HepG2 (cell line): ENCODE results near the gene PTPRM. TPM values are rescaled to one million over a fixed set of nuclear protein-coding genes. Genes with fewer than 3 reads are reported as not detected.

Source experiments
- ATAC-seq: fragments of 200-7000 bp; cut with Tn5 transposase; 3 replicates; pipeline ENCODE4 v1.9.1; 2020; ENCODE audit warnings: mild to moderate bottlenecking, moderate library complexity
- BruUV-seq: library from RNA; stranded (reverse); fragments of 400-500 nt; replicated peaks from 2 replicates; lab custom pipeline; 2021; lab: Mats Ljungman, UMichigan
- CTCF ChIA-PET: fragments of 300-600 bp; formaldehyde crosslinking; extraction: SDS; loops from one replicate; lab custom pipeline; 2021; ENCODE audit warnings: low total read pairs, inconsistent platforms, low intra/inter-chr PET ratio; lab: Yijun Ruan, JAX
- POLR2A ChIA-PET: fragments of 350-600 bp; sonication (Branson Sonifier 250); formaldehyde crosslinking; loops from one replicate; lab custom pipeline; 2020; ENCODE audit warnings: antibody characterized with exemption, inconsistent platforms; lab: Yijun Ruan, JAX
- DNase-seq: peaks from one replicate; pipeline ENCODE4 v3.0.0-alpha.2; 2015; ENCODE audit warnings: low spot score
- FAIRE-seq: peaks from 3 replicates; lab custom pipeline; 2011; peaks lifted over from hg19 to GRCh38; lab: Jason Lieb, UNC
- H2AFZ ChIP-seq: one replicate; pipeline ENCODE4 v1.6.1; 2011; ENCODE audit warnings: low read length, inconsistent platforms
- H3K27ac ChIP-seq: fragments of 300-600 bp; 3 replicates; pipeline ENCODE4 v1.8.0; 2011; ENCODE audit warnings: mixed run types, mild to moderate bottlenecking, mixed read lengths, low read length, inconsistent platforms; ENCODE audit not compliant: insufficient read depth; ENCODE audit errors: extremely low read length
- H3K27me3 ChIP-seq, 2 experiments: fragments of 200-600 bp in 1 of 2; 2 replicates in 1 of 2; 3 replicates in 1 of 2; pipeline versions ENCODE4 v1.6.0 to v1.8.0; 2011; ENCODE audit warnings: low read length in 2 of 2, mild to moderate bottlenecking in 2 of 2, moderate library complexity in 2 of 2, inconsistent platforms in 1 of 2; ENCODE audit not compliant: insufficient read depth in 2 of 2, control insufficient read depth in 1 of 2
- H3K36me3 ChIP-seq, 2 experiments: fragments of 200-600 bp in 1 of 2; replicated peaks in 1 of 2; 2 replicates in 1 of 2; 3 replicates in 1 of 2; pipeline versions ENCODE4 v1.5.1 to v1.8.0; 2011; ENCODE audit warnings: low read length in 2 of 2, inconsistent platforms in 1 of 2; ENCODE audit not compliant: insufficient read depth in 2 of 2, control insufficient read depth in 1 of 2
- H3K4me1 ChIP-seq: 2 replicates; pipeline ENCODE4 v1.5.1; 2012; ENCODE audit warnings: low read length, inconsistent platforms; ENCODE audit not compliant: insufficient read depth
- H3K4me2 ChIP-seq: 2 replicates; pipeline ENCODE4 v1.6.0; 2011; ENCODE audit warnings: low read depth, low read length, inconsistent platforms
- H3K4me3 ChIP-seq, 3 experiments: fragments of 200-600 bp in 1 of 3; sonication (generic), shearing (Covaris generic) in 1 of 3; replicated peaks in 1 of 3; 2 replicates each; pipeline ENCODE4 v1.5.1; 2011 to 2016; ENCODE audit warnings: low read length in 3 of 3, inconsistent platforms in 2 of 3, low read depth in 2 of 3, mild to moderate bottlenecking in 2 of 3, control low read depth in 1 of 3, mixed read lengths in 1 of 3; ENCODE audit not compliant: insufficient read depth in 1 of 3
- H3K79me2 ChIP-seq: one replicate; pipeline ENCODE4 v1.6.1; 2011; ENCODE audit warnings: low read length, inconsistent platforms; ENCODE audit not compliant: insufficient read depth
- H3K9ac ChIP-seq: 2 replicates; pipeline ENCODE4 v1.6.0; 2011; ENCODE audit warnings: mild to moderate bottlenecking, low read depth, low read length, inconsistent platforms; ENCODE audit not compliant: insufficient read depth
- H3K9me3 ChIP-seq: 2 replicates; pipeline ENCODE4 v1.5.1; 2012; ENCODE audit warnings: mild to moderate bottlenecking, low read length
- H4K20me1 ChIP-seq: 2 replicates; pipeline ENCODE4 v1.6.0; 2011; ENCODE audit warnings: inconsistent platforms, mild to moderate bottlenecking, low read length, moderate library complexity; ENCODE audit not compliant: insufficient read depth
- KDM2A ChIP-seq: sonication (generic); formaldehyde crosslinking; IDR thresholded peaks from 2 replicates; pipeline ENCODE4 v1.4.0; 2020; ENCODE audit warnings: low read depth, missing genetic modification reagents, borderline replicate concordance
- KLF13 ChIP-seq: sonication (generic); formaldehyde crosslinking; IDR thresholded peaks from 2 replicates; pipeline ENCODE4 v1.4.0; 2020; ENCODE audit warnings: mild to moderate bottlenecking, missing genetic modification reagents
- NFIC ChIP-seq: IDR thresholded peaks from 2 replicates; pipeline ENCODE4 v1.6.1; 2012; ENCODE audit warnings: mild to moderate bottlenecking, low read length, inconsistent platforms
- NFYB ChIP-seq: sonication (generic); formaldehyde crosslinking; IDR thresholded peaks from 2 replicates; pipeline ENCODE4 v1.4.0; 2020; ENCODE audit warnings: missing genetic modification reagents
- PHF8 ChIP-seq: sonication (generic); formaldehyde crosslinking; IDR thresholded peaks from 2 replicates; pipeline ENCODE4 v1.5.0; 2020; ENCODE audit warnings: missing genetic modification reagents
- WGBS: methylation state at CpG from one replicate; pipeline ENCODE4 v1.1.6; 2017; ENCODE audit warnings: low lambda C conversion rate; 5-methylcytosine and 5-hydroxymethylcytosine counted together
- in situ Hi-C: cut with HindIII; loops from 2 replicates; pipeline ENCODE4 v1.10.0; 2017; ENCODE audit warnings: low pct_unique_long_range_greater_than_20kb; ENCODE audit not compliant: extremely low pct_ligation_motif_present
- intact Hi-C: fragments of 100-400 bp; cut with micrococcal nuclease; formaldehyde crosslinking; loops from one replicate; pipeline ENCODE4 v1.10.0; 2022; ENCODE audit not compliant: unreplicated experiment
- polyA plus RNA-seq, 8 experiments: library from polyadenylated mRNA; depleted of rRNA in 3 of 8; stranded (reverse) in 7 of 8; unstranded in 1 of 8; fragments of >200 nt; fragmentation: Illumina TruSeq in 4 of 8; extraction: Trizol in 4 of 8; gene quantifications; 2 replicates each; pipeline versions ENCODE4 v1.2.1 to v1.2.3, GENCODE V29; 2011 to 2016; ENCODE audit warnings: low read depth in 4 of 8, missing spikeins in 1 of 8, mixed read lengths in 1 of 8; ENCODE audit not compliant: insufficient read depth in 1 of 8
- total RNA-seq, 5 experiments: library from RNA; depleted of rRNA; stranded (reverse); fragments of >200 nt; fragmentation: Illumina TruSeq; extraction: Trizol; gene quantifications; 2 replicates each; pipeline ENCODE4 v1.2.3, GENCODE V29; 2016; ENCODE audit warnings: low read depth in 1 of 5
- TF ChIP-seq, protein P1 (sequence below): sonication (generic); formaldehyde crosslinking; IDR thresholded peaks from 2 replicates; pipeline ENCODE4 v1.4.0; 2020; ENCODE audit warnings: missing genetic modification reagents, borderline replicate concordance
- TF ChIP-seq, protein P2 (sequence below): sonication (generic); formaldehyde crosslinking; IDR thresholded peaks from 2 replicates; pipeline ENCODE4 v1.5.0; 2020; ENCODE audit warnings: missing genetic modification reagents
- TF ChIP-seq, protein P3 (sequence below): fragments of 450-650 bp; IDR thresholded peaks from 2 replicates; pipeline ENCODE4 v1.6.1; 2017; ENCODE audit warnings: mild to moderate bottlenecking

The PTPRM gene
- total and polyA plus RNA-seq, 2 of the 13 experiments (the other 11 are each of a cell fraction or from before 2014, with no cell fraction given) = 12.6 to 108 TPM

GRCh38 chr18:8385400-8385799 lies 818.3 kb downstream of the PTPRM start (continued):
- TF ChIP-seq, protein P1, sequence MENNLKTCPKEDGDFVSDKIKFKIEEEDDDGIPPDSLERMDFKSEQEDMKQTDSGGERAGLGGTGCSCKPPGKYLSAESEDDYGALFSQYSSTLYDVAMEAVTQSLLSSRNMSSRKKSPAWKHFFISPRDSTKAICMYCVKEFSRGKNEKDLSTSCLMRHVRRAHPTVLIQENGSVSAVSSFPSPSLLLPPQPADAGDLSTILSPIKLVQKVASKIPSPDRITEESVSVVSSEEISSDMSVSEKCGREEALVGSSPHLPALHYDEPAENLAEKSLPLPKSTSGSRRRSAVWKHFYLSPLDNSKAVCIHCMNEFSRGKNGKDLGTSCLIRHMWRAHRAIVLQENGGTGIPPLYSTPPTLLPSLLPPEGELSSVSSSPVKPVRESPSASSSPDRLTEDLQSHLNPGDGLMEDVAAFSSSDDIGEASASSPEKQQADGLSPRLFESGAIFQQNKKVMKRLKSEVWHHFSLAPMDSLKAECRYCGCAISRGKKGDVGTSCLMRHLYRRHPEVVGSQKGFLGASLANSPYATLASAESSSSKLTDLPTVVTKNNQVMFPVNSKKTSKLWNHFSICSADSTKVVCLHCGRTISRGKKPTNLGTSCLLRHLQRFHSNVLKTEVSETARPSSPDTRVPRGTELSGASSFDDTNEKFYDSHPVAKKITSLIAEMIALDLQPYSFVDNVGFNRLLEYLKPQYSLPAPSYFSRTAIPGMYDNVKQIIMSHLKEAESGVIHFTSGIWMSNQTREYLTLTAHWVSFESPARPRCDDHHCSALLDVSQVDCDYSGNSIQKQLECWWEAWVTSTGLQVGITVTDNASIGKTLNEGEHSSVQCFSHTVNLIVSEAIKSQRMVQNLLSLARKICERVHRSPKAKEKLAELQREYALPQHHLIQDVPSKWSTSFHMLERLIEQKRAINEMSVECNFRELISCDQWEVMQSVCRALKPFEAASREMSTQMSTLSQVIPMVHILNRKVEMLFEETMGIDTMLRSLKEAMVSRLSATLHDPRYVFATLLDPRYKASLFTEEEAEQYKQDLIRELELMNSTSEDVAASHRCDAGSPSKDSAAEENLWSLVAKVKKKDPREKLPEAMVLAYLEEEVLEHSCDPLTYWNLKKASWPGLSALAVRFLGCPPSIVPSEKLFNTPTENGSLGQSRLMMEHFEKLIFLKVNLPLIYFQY = no peak
- TF ChIP-seq NFYB (CRISPR knock-in tag) (no peak), PHF8 (no peak)
- TF ChIP-seq, all 625 proteins: peak for 0

DNA sequence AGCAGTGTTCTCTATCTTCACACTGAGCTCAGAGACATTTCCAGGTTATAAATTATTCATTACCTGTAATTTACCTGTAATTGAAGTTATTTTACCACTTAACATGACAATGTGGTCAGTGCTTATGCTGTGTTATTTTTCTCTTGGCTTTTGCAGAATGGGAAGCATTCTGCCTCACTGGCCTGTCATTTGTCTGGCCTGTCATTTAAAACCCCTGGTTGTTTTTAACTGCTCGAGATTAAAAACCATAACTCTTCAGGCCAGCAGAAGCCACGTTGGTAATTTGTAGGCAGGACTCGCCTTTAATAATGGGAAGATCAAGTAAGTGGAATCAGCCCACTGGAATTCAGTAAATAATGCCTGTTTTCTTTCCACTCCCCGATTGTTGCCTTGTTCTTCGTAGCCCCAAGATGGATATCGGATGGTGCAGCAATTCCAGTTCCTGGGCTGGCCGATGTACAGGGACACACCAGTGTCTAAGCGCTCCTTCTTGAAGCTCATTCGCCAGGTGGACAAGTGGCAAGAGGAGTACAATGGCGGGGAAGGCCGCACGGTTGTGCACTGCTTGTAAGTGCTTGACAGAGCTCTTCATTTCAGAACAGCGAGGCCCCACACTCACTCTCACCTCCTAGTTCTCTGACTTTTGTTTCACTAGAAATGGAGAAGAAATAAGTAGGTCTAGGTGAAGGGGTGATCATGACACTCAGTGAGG lies 819.7 kb downstream of the PTPRM start:
- Histone ChIP-seq H3K36me3 (peaks cover 3 to 32% of the 10 kb centered on the region in 2 experiments; a peak in 4 of 5 replicates), H3K4me3 (no peak overlapping the region), H2AFZ (no peak overlapping the region), H3K27me3 (no peaks in the 10 kb centered on the region), H3K9ac (no peak overlapping the region), H3K9me3 (no peaks in the 10 kb centered on the region), H4K20me1 (no peaks in the 10 kb centered on the region)
- POLR2A ChIA-PET = no interaction called here
- CTCF ChIA-PET = interaction anchor here (1.4 kb wide), 1 partner anchor 303 kb away, joined by 4 read pairs; no protein-coding TSS in a partner anchor
- no TSS peak for BruUV-seq
- whole genome bisulfite sequencing = 82% methylated on average over 13 of the region's 13 CpGs
- ATAC-seq = no peak
- no peak for TF ChIP-seq KLF13 (CRISPR knock-in tag)
- TF ChIP-seq NFIC = no peak
- TF ChIP-seq, protein P2, sequence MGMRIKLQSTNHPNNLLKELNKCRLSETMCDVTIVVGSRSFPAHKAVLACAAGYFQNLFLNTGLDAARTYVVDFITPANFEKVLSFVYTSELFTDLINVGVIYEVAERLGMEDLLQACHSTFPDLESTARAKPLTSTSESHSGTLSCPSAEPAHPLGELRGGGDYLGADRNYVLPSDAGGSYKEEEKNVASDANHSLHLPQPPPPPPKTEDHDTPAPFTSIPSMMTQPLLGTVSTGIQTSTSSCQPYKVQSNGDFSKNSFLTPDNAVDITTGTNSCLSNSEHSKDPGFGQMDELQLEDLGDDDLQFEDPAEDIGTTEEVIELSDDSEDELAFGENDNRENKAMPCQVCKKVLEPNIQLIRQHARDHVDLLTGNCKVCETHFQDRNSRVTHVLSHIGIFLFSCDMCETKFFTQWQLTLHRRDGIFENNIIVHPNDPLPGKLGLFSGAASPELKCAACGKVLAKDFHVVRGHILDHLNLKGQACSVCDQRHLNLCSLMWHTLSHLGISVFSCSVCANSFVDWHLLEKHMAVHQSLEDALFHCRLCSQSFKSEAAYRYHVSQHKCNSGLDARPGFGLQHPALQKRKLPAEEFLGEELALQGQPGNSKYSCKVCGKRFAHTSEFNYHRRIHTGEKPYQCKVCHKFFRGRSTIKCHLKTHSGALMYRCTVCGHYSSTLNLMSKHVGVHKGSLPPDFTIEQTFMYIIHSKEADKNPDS (CRISPR knock-in tag) = no peak
- TF ChIP-seq, protein P3, sequence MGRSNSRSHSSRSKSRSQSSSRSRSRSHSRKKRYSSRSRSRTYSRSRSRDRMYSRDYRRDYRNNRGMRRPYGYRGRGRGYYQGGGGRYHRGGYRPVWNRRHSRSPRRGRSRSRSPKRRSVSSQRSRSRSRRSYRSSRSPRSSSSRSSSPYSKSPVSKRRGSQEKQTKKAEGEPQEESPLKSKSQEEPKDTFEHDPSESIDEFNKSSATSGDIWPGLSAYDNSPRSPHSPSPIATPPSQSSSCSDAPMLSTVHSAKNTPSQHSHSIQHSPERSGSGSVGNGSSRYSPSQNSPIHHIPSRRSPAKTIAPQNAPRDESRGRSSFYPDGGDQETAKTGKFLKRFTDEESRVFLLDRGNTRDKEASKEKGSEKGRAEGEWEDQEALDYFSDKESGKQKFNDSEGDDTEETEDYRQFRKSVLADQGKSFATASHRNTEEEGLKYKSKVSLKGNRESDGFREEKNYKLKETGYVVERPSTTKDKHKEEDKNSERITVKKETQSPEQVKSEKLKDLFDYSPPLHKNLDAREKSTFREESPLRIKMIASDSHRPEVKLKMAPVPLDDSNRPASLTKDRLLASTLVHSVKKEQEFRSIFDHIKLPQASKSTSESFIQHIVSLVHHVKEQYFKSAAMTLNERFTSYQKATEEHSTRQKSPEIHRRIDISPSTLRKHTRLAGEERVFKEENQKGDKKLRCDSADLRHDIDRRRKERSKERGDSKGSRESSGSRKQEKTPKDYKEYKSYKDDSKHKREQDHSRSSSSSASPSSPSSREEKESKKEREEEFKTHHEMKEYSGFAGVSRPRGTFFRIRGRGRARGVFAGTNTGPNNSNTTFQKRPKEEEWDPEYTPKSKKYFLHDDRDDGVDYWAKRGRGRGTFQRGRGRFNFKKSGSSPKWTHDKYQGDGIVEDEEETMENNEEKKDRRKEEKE = no peak
- no peak for TF ChIP-seq KDM2A (CRISPR knock-in tag)
- TF ChIP-seq, all 625 proteins: peak for 0
- Histone ChIP-seq H3K79me2 (no peaks in the 10 kb centered on the region), H3K27ac (no peak overlapping the region), H3K4me1 (no peaks in the 10 kb centered on the region), H3K4me2 (no peak overlapping the region)
- intact Hi-C loops = loop anchor here (10.0 kb wide), 1 partner anchor 212 kb away; no protein-coding TSS in a partner anchor
- no peak for FAIRE-seq
- in situ Hi-C loops = loop anchor here (25.0 kb wide), 1 partner anchor 1125 kb away; no protein-coding TSS in a partner anchor
- DNase-seq = no peak
